Stimulated activated CD8-positive, alpha-beta memory T cell treated with anti-CD3 and anti-CD28 coated beads, Interleukin-7, amount 100 ng/mL, for 1 hour (primary cell): ENCODE data around the gene ATXN7L1.

Source experiments
- DNase-seq, 2 donors: peaks; one replicate each; pipeline ENCODE4 v3.0.0-alpha.2; 2020; ENCODE audit warnings: low read depth in 2 of 2

ATXN7L1 gene

GRCh38 chr7:105828141-105828540, 48.3 kb downstream of the ATXN7L1 start:
- DNase-seq = no peak

DNA sequence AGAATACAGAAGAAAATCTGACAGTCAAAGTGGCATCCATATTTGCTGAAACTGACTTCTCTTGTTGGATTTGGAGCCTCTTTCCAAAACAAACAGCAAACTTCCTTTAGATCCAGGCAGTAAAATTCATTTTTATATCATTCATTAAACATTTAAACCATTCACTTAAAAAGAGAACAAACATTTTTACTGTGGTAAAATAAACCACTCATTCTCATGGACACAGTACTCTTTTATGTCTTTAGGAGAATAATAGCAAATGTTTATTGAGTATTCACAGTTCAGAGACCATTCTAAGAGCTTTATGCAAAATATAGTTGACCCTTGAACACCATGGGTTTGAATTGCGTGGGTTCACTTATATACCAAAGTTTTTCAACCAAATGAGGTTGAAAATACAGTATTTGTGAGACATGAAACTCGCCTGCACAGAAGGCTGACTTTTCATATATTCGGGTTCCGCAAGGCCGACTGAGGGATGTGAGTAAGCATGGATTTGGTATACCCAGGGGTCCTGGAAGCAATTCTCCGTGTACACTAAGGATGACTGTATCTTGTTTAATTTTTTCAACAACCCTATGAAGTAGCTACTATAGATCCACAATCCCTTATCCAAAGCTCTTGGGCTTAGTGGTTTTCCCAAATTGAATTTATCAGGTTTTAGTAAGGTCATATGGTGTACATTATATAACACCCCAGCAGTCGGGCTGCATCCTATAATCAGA, 49.1 kb downstream of the ATXN7L1 start:
- DNase-seq = no peak

- no peak for DNase-seq
These were observed 50.3 kb downstream of the ATXN7L1 start for GRCh38 chr7:105826143-105826542.

DNA sequence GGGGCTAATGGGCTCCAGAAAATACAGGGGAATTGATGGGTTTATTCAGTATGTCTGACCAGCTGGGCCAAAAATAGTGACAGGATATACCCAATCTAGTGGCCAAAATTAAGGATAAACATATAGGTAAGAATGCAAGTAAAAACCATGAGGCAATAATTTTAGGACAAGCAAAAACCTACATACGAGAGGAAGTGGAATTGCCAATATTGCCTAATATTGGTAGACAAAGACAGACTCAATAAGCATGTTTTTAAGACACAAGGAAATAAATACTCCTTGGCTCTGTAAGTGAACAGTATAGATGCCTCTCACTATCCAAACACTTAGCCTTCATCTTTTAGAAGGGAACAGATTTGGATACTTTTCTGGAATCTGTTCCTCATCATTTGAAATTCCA, 51.0 kb downstream of the ATXN7L1 start:
- DNase-seq = no peak

GRCh38 chr7:105822806-105823205, 53.6 kb downstream of the ATXN7L1 start:
- DNase-seq = no peak

GRCh38 chr7:105821527-105821926, 54.9 kb downstream of the ATXN7L1 start:
- no peak for DNase-seq

- DNase-seq = no peak
These were observed 55.9 kb downstream of the ATXN7L1 start for GRCh38 chr7:105820363-105821066.

- no peak for DNase-seq
These were observed 56.8 kb downstream of the ATXN7L1 start for GRCh38 chr7:105819559-105819958.

DNA sequence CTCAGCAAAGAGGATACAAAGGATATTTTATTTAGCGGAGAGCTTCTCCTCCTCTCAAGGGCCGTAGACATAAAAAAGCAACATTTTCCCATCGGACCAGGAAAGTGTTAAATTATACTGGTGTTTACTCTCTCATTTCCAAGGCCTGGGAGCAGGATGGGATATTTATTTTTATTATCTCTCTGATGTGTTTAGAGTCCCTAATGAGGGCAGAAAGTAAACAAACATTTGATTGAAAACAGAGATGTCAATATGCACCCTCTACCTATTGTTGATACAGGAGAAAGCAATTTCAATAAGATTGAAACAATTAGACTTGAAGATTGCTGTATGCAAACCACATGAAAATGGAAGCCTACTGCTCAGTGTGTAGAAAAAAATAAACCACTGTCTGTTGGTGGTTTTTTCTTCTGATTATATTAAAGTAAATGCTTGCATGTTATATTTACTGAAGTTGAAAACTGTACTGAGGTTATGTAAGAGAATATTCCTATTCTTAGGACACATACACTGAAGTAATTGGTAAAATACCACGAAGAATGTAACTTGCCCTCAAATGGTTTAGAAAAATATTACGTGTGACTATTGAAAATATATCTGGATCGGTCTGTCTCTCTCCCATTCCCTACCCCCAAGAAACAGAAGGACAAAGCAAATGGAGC, 59.3 kb downstream of the ATXN7L1 start:
- DNase-seq = no peak

- no peak for DNase-seq
These were observed 60.0 kb downstream of the ATXN7L1 start for GRCh38 chr7:105816266-105816843.

- DNase-seq = no peak
These were observed 60.8 kb downstream of the ATXN7L1 start for GRCh38 chr7:105815576-105815975.

DNA sequence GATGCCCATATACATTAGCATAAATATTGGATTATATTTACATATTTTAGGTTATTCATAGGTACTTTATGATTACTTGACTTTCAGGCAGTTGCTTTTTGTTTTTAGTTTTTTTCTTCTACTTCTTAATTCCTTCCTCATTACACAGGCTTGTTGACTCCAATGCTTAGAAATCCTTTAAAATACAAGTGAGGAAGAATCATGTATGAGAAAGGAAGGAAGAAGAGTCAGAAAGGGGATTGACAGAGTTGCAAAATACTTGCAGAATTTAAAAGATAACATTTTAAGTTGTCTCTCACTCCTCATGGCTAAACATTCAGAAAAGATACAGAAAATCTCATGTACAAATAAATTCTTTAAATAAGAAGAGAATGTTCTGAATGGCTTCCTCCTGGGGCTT, 61.9 kb downstream of the ATXN7L1 start:
- no peak for DNase-seq

DNA sequence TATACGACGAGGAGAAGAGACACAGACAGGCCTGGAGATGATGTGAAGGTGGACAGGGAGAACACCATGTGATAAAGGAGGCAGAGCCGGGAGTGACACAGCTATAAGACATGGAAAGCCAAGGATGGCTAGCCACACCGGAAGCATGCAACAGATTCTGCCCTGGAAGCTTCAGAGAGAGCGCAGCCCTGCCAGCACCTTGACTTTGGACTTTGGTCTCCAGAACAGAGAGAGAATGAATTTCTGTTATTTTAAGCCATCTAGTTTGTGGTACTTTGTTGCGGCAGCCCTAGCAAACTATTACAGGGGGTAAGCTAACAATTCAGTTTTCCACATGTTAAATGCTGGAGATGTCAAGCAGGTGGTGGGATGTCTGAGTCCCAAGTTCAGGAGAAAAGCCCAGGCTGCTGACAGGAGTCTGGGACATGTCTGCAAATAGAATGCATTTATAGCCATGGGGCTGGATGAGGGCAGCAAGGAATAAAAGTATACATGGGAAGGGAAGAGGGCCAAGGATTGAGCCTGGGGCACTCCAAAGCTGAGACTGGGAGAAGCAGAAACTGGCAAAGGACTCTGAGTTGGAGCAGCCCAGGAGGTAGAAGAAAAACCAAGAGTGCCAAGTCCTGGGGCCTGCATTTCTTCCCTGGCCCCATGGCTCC, 65.1 kb downstream of the ATXN7L1 start:
- no peak for DNase-seq

GRCh38 chr7:105810556-105810955, 65.8 kb downstream of the ATXN7L1 start:
- DNase-seq = no peak

DNA sequence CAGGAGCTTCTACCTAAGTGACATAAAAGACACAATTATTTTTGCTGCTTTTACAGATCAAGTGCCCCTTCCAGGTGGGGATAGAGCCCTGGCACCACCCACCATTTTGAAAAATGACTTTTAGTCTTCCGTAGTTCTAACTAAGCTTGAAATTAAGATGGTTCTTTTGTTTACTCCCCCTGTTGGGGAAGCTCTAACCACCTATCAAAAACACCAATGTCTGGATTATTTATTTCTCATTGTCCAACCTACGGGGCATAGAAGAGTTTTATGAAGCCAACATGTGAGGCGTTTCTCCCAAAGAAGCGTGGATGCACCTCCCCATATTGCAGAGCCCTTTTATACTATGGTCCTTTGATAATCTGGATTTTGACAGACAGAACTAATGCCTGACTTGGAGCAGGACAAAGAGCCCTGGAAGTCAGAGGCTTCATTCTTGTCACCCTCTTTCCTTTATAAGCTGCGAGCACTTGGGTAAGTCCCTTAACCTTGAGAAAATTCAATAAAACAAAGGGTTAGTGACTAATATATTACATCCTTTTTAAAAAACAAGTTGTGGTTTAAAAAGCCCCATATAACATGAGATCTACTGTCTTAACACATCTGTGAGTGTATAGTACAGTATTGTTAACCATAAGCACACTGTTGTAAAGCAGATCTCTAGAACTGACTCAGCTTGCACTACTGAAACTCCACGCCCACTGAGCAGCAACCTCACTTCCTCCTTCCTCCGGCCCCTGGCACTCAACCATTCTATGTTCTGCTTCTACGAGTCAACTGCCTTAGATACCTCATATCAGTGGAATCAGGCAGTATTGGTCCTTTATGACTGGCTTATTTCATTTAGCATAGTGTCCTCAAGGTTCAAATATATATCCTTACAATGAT, 67.5 kb downstream of the ATXN7L1 start:
- DNase-seq = peak; percentile 18 to 44

DNA sequence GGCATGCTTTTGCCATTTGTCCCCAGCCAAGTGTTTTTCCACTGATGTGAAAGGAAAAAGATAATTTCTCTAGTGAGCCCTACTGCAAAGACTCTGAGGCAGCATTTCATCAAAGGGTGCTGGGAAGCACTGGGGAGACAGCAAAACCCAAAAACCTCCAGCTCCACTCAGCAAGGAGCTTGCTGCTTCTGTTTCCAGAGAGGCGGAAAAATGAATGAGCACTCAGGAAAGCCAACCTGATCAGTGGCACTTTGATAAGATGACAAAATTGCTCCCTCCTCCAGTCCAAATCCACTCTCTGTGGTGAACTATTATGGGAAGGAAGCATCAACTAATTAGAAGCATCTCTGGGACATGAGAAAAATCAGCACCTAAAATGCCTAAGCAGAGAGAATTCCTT, 68.2 kb downstream of the ATXN7L1 start:
- no peak for DNase-seq

GRCh38 chr7:105807448-105807762, 69.0 kb downstream of the ATXN7L1 start:
- no peak for DNase-seq

- DNase-seq = peak; percentile 29 to 32
These were observed 69.6 kb downstream of the ATXN7L1 start for GRCh38 chr7:105806592-105807447.

DNA sequence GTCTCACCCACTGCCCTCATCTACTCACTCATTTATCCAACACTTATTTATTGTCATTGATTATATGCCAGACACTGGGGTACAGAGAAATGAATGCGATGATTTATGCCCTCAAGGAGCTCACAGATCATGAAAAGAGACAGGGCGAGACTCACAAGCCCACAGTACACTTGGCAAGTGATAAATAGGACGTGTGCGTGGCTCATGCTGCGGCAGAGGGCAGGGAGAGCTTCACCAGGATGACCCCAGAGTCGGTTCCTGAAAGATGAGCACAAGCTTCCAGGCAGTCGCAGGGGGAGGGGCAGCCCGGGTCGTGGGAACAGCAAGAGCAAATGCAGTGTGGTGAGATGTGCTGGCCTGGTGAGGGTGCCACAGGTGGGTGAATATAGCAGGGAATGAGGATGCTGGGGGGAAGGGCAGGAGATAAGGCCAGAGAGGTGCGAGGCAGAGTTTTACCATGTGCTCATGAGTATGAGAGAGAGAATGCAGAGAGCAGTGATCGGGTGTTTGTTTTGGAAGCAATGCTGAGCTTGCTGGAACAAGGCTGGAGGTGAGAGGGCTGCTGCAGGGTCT, 70.9 kb downstream of the ATXN7L1 start:
- DNase-seq = no peak

- no peak for DNase-seq
These were observed 73.0 kb downstream of the ATXN7L1 start for GRCh38 chr7:105803429-105803736.
